GM12878 (cell line): ENCODE results near the gene LRIT3. TPM values are rescaled to one million over a fixed set of nuclear protein-coding genes. Genes with fewer than 3 reads are reported as not detected.

Experiments used
- ATAC-seq: fragments of 200-7000 bp; cut with Tn5 transposase; 3 replicates; pipeline ENCODE4 v1.9.1; 2020; ENCODE audit warnings: mild to moderate bottlenecking, moderate library complexity
- BruUV-seq: library from RNA; stranded (reverse); fragments of 400-500 nt; replicated peaks from 2 replicates; lab custom pipeline; 2021; lab: Mats Ljungman, UMichigan
- CTCF ChIA-PET: fragments of 300-600 bp; sonication (Branson Sonifier 250); formaldehyde crosslinking; extraction: SDS; loops from one replicate; lab custom pipeline; 2021; ENCODE audit warnings: inconsistent platforms; lab: Yijun Ruan, JAX
- POLR2A ChIA-PET: fragments of 350-600 bp; formaldehyde crosslinking; extraction: SDS; loops from one replicate; lab custom pipeline; 2021; ENCODE audit warnings: inconsistent platforms; lab: Charles Lee
- RAD21 ChIA-PET: fragments of 300-600 bp; sonication (Branson Sonifier 250); formaldehyde crosslinking; loops from one replicate; lab custom pipeline; 2023; ENCODE audit warnings: antibody characterized with exemption; ENCODE audit not compliant: unreplicated experiment; lab: Charles Lee
- SMC1A ChIA-PET: fragments of 300-600 bp; sonication (Branson Sonifier 250); formaldehyde crosslinking; loops from one replicate; lab custom pipeline; 2023; ENCODE audit not compliant: unreplicated experiment, uncharacterized antibody; lab: Charles Lee
- DNase-seq: peaks from one replicate; pipeline ENCODE4 v3.0.0-alpha.2; 2011; ENCODE audit warnings: low read depth, low spot score
- FAIRE-seq: peaks from 3 replicates; lab custom pipeline; 2011; peaks lifted over from hg19 to GRCh38; lab: Jason Lieb, UNC
- H2AFZ ChIP-seq: 2 replicates; pipeline ENCODE4 v1.6.0; 2011; ENCODE audit warnings: low read depth, low read length, control low read depth; ENCODE audit not compliant: control insufficient read depth
- H3K27ac ChIP-seq: 2 replicates; pipeline ENCODE4 v1.5.1; 2011; ENCODE audit warnings: control low read depth; ENCODE audit not compliant: control insufficient read depth, insufficient read depth
- H3K27me3 ChIP-seq, 2 experiments: replicated peaks in 1 of 2; 2 replicates each; pipeline versions ENCODE4 v1.6.0 to v1.6.1; 2011; ENCODE audit warnings: low read length in 1 of 2; ENCODE audit not compliant: control insufficient read depth in 2 of 2, insufficient read depth in 2 of 2
- H3K36me3 ChIP-seq, 2 experiments: 2 replicates each; pipeline ENCODE4 v1.5.1; 2011; ENCODE audit warnings: low read length in 1 of 2; ENCODE audit not compliant: control insufficient read depth in 2 of 2, insufficient read depth in 2 of 2
- H3K4me1 ChIP-seq: 2 replicates; pipeline ENCODE4 v1.6.1; 2011; ENCODE audit warnings: mild to moderate bottlenecking, low read length, moderate library complexity, mixed read lengths; ENCODE audit not compliant: control insufficient read depth, insufficient read depth
- H3K4me2 ChIP-seq: 2 replicates; pipeline ENCODE4 v1.6.0; 2011; ENCODE audit warnings: control low read depth; ENCODE audit not compliant: control insufficient read depth, insufficient read depth
- H3K4me3 ChIP-seq: fragments of 200-600 bp; sonication (generic); 2 replicates; pipeline ENCODE4 v1.5.1; 2016
- H3K79me2 ChIP-seq: 2 replicates; pipeline ENCODE4 v1.6.0; 2011; ENCODE audit warnings: low read length; ENCODE audit not compliant: control insufficient read depth, insufficient read depth
- H3K9ac ChIP-seq: 2 replicates; pipeline ENCODE4 v1.8.0; 2011; ENCODE audit warnings: low read length, control low read depth, mixed read lengths; ENCODE audit not compliant: control insufficient read depth, insufficient read depth
- H3K9me3 ChIP-seq: replicated peaks from 3 replicates; pipeline ENCODE4 v1.5.1; 2011; ENCODE audit warnings: mild to moderate bottlenecking, low read length; ENCODE audit not compliant: control insufficient read depth, insufficient read depth
- H4K20me1 ChIP-seq: 2 replicates; pipeline ENCODE4 v1.6.0; 2011; ENCODE audit not compliant: control insufficient read depth, insufficient read depth
- BHLHE40 ChIP-seq, 2 experiments: fragments of 450-650 bp in 1 of 2; IDR thresholded peaks; 2 replicates each; pipeline ENCODE4 v1.6.1; 2011 to 2017; ENCODE audit warnings: low read depth in 2 of 2, borderline replicate concordance in 1 of 2, improper control_type of control experiment in 1 of 2, low read length in 1 of 2, mild to moderate bottlenecking in 1 of 2
- EED ChIP-seq: sonication (generic); IDR thresholded peaks from 2 replicates; pipeline ENCODE4 v1.6.1; 2016; ENCODE audit warnings: antibody characterized with exemption, low read depth
- JUND ChIP-seq: IDR thresholded peaks from 2 replicates; pipeline ENCODE4 v1.6.1; 2012; ENCODE audit warnings: low read depth, mild to moderate bottlenecking, low read length, improper control_type of control experiment, moderate library complexity
- MTA2 ChIP-seq: fragments of 450-650 bp; IDR thresholded peaks from 2 replicates; pipeline ENCODE4 v1.6.1; 2016; ENCODE audit warnings: low read depth, mild to moderate bottlenecking, moderate library complexity
- NR2F1 ChIP-seq: fragments of 450-650 bp; conservative IDR thresholded peaks from 2 replicates; pipeline ENCODE4 v1.6.1; 2017; ENCODE audit warnings: mild to moderate bottlenecking
- RCOR1 ChIP-seq: conservative IDR thresholded peaks from 2 replicates; pipeline ENCODE4 v1.6.1; 2012; ENCODE audit warnings: low read depth, low read length, improper control_type of control experiment
- SREBF2 ChIP-seq: IDR thresholded peaks from 2 replicates; pipeline ENCODE4 v1.6.1; 2012; ENCODE audit warnings: mild to moderate bottlenecking, low read length
- ZBED1 ChIP-seq: IDR thresholded peaks from 2 replicates; pipeline ENCODE4 v1.6.1; 2016; ENCODE audit warnings: borderline replicate concordance
- WGBS: methylation state at CpG from one replicate; pipeline ENCODE4 v1.1.6; 2016; ENCODE audit warnings: low lambda C conversion rate; ENCODE audit not compliant: insufficient replicate concordance, insufficient coverage; ENCODE audit errors: missing lambda C conversion rate; 5-methylcytosine and 5-hydroxymethylcytosine counted together
- in situ Hi-C: fragments of 300-500 bp; cut with MboI; formaldehyde crosslinking; loops from 9 replicates; pipeline ENCODE4 v1.14.3; 2018; ENCODE audit warnings: mixed read lengths
- intact Hi-C: fragments of 100-400 bp; cut with micrococcal nuclease; formaldehyde crosslinking; loops from one replicate; pipeline ENCODE4 v1.14.2; 2022; ENCODE audit not compliant: unreplicated experiment
- polyA plus RNA-seq, 11 experiments: library from polyadenylated mRNA; depleted of rRNA in 4 of 11; unstranded in 6 of 11; stranded (reverse) in 5 of 11; fragments of >200 nt; fragmentation: Nextera tagmentation in 4 of 11; fragmentation: Illumina TruSeq in 1 of 11; extraction: Ambion mirVana in 4 of 11; extraction: Trizol in 1 of 11; gene quantifications; 1 replicate in 1 of 11; 2 replicates in 10 of 11; pipeline versions ENCODE4 v1.2.1 to v1.2.3, GENCODE V29; 2011 to 2016; ENCODE audit warnings: inconsistent platforms in 2 of 11, missing spikeins in 2 of 11, low read depth in 1 of 11
- total RNA-seq, 4 experiments: library from RNA; depleted of rRNA in 3 of 4; stranded (reverse); fragments of >200 nt in 3 of 4; fragmentation: Illumina TruSeq in 1 of 4; extraction: Trizol in 1 of 4; gene quantifications; 2 replicates each; pipeline versions ENCODE4 v1.2.1 to v1.2.3, GENCODE V29; 2013 to 2021
- TF ChIP-seq, protein P1 (sequence below): IDR thresholded peaks from 2 replicates; pipeline ENCODE4 v1.6.1; 2012; ENCODE audit warnings: low read depth, low read length, improper control_type of control experiment
- TF ChIP-seq, protein P2 (sequence below): fragments of 150-350 bp; IDR thresholded peaks from 2 replicates; pipeline ENCODE4 v1.6.1; 2014; ENCODE audit warnings: mild to moderate bottlenecking, low read depth, low read length

Gene LRIT3
- total and polyA plus RNA-seq, 10 of the 15 experiments (the other 5 are each of a cell fraction or from before 2014, with no cell fraction given) = 0.04 to 0.20 (median 0.10) TPM; not detected in 6

DNA sequence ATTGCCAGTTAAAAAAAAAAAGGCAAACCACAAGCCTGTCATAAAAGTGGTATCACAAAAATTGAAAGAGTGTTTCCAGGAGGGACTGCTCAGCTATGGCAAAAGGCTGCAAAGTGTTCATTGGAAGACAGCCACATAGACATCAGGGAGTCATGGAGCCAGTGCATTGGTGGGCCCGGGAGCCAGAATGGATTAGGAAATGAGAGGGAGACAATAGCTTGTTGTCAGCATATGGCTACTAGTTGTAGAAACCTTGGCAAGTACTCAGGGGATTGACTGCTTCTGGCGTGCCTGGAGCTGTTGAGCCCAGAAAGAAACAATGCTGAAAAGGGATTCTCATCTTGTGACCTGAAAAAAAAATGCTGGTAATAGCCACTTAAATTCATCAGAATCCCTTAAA is 27.3 kb upstream of the LRIT3 start:
- TF ChIP-seq NR2F1 = no peak
- TF ChIP-seq MTA2 = no peak
- no peak for TF ChIP-seq BHLHE40 (IDR thresholded peaks at IDR 0.05; ENCODE audit: borderline replicate concordance in 1 of 2, low read depth in 2 of 2, low read length in 1 of 2)
- TF ChIP-seq, protein P1, sequence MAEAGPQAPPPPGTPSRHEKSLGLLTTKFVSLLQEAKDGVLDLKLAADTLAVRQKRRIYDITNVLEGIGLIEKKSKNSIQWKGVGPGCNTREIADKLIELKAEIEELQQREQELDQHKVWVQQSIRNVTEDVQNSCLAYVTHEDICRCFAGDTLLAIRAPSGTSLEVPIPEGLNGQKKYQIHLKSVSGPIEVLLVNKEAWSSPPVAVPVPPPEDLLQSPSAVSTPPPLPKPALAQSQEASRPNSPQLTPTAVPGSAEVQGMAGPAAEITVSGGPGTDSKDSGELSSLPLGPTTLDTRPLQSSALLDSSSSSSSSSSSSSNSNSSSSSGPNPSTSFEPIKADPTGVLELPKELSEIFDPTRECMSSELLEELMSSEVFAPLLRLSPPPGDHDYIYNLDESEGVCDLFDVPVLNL = no peak
- TF ChIP-seq EED = no peak
- no peak for TF ChIP-seq RCOR1
- TF ChIP-seq, protein P2, sequence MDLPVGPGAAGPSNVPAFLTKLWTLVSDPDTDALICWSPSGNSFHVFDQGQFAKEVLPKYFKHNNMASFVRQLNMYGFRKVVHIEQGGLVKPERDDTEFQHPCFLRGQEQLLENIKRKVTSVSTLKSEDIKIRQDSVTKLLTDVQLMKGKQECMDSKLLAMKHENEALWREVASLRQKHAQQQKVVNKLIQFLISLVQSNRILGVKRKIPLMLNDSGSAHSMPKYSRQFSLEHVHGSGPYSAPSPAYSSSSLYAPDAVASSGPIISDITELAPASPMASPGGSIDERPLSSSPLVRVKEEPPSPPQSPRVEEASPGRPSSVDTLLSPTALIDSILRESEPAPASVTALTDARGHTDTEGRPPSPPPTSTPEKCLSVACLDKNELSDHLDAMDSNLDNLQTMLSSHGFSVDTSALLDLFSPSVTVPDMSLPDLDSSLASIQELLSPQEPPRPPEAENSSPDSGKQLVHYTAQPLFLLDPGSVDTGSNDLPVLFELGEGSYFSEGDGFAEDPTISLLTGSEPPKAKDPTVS = no peak
- no peak for TF ChIP-seq ZBED1
- TF ChIP-seq JUND = no peak
- no peak for TF ChIP-seq SREBF2
- Histone ChIP-seq H3K79me2 (peaks cover 25% of the 10 kb centered on the region), H3K9ac (no peak overlapping the region), H3K4me2 (no peak overlapping the region), H3K27me3 (no peaks in the 10 kb centered on the region), H4K20me1 (no peaks in the 10 kb centered on the region), H2AFZ (no peak overlapping the region), H3K4me3 (no peak overlapping the region), H3K9me3 (no peaks in the 10 kb centered on the region), H3K4me1 (no peaks in the 10 kb centered on the region), H3K36me3 (peaks cover 0 to 2% of the 10 kb centered on the region in 2 experiments; a peak in 3 of 4 replicates), H3K27ac (no peak overlapping the region)
- intact Hi-C loops (no loop called here), in situ Hi-C loops (no loop called here)
- no TSS peak for BruUV-seq
- ChIA-PET SMC1A (interaction anchor here (1.2 kb wide), 1 partner anchor 15 kb away, joined by 3 read pairs; no protein-coding TSS in a partner anchor), RAD21 (no interaction called here), CTCF (interaction anchor here (1.0 to 1.4 kb wide), 2 partner anchors 393 to 395 kb away, joined by 3 read pairs; no protein-coding TSS in a partner anchor), POLR2A (no interaction called here)
- FAIRE-seq = no peak
- no peak for ATAC-seq
- WGBS = 100% methylated on average over 2 of the region's 2 CpGs
- no peak for DNase-seq
